IPS-NIHi7 (cell line): ENCODE measurements around the gene RXRA.

Experiments used
- DNase-seq: peaks from one replicate; pipeline ENCODE4 v3.0.0; 2012; ENCODE audit warnings: mixed read lengths; ENCODE audit errors: extremely low spot score

The RXRA gene

DNA sequence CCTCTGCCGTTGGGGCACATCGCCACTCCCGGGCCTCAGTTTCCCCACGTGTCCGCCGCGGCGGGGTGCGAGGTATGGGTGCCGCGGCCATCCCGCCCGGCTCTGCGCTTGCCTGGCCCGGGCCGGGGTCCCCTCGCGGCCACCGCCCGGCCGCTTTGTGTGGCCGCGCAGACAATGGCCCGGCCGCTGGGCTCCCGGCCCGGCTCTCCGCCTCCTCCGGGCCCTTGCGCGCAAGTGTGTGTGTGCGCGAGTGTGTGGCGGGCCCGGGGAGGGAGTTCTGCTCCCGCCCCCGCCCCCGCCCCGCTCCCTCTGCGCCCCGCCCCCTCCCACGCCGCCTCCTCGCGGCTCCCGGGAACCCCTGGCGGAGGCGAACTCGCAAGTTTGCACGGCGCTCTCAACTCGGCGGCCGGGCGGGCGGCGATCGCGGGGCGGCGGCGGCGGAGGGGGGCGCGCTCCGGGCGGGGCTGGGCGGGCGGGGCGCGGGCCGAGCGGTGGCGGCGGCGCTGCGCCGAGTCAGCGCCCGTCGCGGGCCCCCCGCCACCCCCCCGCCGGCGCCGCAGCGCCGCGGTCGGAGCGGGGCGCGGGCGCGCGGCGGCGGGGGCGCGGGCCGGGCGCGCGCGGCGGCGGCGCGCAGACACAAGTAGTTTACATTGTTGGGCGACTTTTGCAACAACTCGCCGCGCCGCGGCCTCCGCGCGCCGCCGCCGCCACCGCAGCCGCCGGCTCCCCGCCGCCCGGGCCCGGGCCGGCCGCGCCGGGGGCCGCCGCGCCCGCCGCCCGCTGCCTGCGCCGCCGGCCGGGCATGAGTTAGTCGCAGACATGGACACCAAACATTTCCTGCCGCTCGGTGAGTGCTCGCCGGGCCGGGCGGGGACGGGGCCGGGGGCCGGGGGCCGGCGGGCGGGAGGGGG is at the start of gene RXRA:
TSS of gene RXRA (plus strand) at position 643 of the 911 bp plus-strand sequence. CDS start at position 820, 177 bp downstream.
- DNase-seq, result peak; percentile 87

DNA sequence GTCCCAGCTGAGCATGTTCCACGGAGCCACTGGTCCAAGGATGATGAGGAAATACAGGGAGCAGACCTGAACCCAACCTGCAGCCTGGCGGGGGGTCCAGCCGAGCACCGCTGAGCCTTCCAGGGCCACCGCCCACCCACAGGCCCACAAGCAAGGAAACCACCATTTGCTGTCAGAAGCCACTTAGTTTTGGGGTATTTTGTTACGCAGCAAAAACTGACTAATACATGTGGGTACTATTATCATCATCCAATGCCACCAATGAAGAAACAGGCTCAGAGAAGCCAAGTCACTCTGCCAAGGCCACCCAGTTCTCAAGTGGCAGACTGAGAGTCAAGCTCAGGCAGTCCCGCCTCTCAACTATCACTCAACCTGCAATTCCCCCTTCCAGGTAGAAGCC is 48.0 kb upstream of the RXRA start:
- DNase-seq, result no peak

DNA sequence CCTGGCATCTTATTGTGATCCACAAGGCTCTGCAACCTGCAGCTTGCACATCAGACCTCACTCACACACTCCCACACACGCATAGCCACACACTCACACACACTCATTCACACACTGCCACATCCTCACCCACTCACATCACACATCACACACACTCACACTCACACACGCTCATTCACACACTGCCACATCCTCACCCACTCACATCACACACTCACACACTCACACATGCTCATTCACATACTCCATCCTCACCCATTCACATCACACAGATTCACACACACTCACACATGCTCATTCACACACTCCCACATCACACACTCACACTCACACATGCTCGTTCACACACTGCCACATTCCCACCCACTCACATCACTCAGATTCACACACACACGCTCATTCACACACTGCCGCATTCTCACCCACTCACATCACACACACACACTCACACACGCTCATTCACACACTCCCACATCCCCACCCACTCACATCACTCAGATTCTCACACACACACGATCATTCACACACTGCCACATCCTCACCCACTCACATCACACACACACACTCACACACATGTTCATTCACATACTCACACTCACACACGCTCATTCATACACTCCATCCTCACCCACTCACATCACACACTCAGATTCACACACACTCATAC is 47.1 kb upstream of the RXRA start:
- no peak for DNase-seq

DNA sequence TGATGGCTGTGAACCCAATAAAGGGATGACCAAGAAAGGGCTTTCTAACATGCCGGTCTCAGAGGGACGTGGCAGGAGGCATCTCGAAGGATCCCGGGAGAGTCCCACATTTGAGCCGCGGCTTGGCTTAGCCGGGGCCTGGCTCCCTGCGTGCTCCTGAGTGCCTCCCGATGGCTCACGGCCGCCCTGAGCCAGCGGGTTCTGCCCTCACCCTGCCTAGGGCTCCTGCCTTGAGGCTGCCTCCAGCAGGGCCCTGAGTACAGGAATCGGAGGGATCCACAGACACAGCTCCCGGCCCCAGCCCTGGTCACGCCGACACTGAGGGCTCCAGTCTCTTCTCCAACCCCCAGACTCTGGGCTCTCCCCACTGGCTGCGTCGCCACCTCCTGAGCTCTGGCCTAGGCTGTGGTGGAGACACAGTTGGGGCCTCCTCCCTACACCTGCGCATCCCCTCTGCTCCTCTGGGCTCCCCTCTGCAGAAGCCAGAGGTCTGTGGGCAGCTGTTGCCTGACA is 44.1 kb upstream of the RXRA start:
- DNase-seq, result no peak

DNA sequence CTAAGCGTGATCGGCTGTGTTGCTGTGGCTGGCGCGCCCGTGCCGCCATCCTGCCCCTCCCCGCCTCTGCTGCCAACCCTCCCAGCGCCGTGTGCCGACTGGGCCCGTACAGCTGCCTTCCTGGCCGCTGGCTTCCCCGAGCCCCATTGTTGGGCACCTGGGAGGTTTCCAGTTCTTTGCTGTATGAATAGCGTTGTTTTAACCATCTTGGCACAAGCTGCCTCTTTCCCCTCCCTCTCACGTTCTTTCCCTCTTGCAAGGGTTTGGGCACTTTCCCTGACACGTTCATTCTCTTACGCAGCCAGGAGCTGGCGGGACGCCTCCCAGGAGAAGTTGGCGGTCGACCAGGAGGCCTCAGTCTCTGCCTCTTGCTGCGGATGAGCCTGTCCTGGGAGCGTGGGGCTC is 43.1 kb upstream of the RXRA start:
- no peak for DNase-seq

DNA sequence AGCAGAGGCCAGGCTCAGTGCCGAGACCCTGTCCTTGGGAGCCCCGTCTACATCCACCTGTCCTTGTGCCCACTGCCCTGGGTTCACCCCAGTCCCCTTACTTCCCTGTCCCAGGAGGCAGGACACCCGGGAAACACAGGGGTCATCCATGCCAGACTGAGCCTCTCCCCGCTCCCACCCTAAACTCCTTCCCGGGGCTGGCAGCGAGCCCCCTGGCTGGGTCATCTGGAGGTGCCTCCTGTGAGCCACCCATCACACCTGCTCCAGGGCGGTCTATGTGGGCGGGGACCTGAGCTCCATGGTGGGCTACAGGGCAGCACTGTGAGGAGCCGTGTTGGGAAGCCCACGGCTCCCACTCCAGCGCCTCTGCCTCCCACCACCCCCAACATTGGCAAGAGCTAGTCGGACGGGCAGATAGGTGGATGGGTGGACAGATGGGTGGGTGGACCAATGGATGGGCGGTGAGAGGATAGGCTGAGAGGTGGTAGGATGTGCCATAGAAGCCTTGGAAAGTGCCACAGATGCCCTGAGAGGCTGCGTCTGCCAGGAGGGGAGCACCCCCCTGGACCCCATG is 42.5 kb upstream of the RXRA start:
- DNase-seq, result no peak

DNA sequence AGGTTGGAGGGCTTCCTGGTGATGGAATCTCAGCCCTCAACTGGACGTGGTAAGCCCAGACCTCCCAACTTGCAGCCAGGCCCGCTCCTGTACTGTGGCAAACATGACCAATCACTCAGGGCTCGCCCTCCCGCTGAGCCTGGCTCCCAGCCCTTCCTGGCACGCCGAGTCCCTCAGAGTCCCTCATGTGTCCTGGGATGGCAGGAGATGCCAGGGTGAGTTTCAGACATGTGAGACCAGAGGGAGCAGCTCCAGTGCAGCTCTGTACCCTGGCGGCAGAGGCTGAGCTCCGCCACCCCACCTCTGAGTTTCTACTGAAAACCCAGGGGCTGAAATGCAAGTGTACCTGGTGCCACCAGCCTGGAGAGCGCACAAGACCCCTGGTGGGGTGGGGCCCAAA is 42.0 kb upstream of the RXRA start:
- no peak for DNase-seq

DNA sequence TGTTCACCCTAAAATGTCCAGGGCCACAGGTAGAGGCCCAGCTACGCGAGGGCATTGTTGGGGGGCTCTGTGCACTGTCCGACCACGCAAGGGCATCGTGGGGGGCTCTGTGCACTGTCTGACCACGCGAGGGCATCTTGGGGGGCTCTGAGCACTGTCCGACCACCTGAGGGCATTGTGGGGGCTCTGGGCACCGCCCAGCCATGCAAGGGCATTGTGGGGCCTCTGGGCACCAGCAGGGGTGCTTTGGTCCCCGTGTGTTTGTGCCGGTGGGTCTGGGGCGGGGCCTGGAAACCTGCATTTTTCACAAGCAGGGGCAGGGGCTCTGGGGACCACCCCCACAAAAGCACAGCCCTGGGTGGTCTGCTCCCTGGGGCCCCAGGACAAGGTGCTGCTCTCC is 41.5 kb upstream of the RXRA start:
- no peak for DNase-seq

DNA sequence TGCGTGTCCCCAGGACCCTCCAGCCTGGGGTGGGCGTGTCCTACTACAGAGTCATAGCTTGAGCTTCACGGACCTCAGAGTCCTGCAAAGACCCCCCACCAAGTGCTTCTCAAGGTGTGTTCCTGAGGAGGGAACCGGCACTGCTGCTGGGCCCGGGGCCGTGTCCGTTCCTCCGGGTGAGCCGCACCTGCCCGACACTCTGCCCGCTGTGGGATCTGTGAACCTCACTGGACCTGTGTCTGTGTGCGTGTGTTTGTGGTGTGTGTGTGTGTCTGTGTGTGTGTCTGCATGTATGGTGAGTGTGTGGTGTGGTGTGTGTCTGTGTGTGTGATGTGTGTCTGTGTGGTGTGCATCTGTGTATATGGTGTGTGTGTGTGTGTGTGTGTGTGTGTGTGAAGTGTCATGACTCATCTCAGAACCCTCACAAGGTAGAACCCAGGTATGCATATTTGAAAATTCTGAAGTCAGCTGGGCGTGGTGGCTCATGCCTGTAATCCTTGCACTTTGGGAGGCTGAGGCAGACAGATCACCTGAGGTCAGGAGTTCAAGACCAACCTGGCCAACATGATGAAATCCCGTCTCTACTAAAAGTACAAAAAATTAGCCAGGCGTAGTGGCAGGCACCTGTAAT is 40.9 kb upstream of the RXRA start:
- DNase-seq, result no peak

DNA sequence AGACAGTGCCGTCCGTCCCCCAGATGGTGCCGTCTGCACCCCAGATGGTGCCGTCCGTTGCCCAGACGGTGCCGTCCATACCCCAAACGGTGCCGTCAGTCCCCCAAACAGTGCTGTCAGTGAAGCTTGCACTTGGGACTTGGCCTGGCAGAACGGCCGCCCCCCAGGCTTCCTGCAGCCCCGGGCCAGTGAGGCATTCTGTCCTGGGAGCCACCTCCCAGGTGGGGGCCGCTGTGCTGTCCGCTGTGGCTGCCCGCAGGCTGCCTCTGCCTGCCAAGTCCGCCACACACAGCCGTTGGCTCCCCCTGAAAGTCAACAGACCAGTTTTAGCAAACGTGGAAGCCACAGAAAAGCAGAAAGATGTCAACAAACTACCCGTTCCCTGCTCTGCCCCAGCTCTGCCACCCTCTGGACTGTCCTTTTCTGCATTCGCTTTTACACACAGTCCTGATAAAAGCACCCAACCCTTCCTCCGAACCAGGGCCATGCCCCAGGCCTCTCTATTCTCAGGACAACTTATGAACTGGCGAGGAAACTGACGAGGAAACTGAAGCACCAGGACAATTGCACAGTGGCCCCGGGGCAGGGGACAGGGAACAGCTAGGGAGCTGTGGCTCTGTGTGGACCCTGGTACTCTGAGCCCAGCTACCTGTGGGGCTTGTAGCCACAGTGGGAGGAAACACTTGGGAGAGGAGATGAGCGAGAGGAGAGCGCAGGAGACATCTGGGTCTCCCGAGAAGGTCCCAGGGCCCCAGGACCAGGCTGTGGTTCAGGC is 39.6 kb upstream of the RXRA start:
- no peak for DNase-seq

DNA sequence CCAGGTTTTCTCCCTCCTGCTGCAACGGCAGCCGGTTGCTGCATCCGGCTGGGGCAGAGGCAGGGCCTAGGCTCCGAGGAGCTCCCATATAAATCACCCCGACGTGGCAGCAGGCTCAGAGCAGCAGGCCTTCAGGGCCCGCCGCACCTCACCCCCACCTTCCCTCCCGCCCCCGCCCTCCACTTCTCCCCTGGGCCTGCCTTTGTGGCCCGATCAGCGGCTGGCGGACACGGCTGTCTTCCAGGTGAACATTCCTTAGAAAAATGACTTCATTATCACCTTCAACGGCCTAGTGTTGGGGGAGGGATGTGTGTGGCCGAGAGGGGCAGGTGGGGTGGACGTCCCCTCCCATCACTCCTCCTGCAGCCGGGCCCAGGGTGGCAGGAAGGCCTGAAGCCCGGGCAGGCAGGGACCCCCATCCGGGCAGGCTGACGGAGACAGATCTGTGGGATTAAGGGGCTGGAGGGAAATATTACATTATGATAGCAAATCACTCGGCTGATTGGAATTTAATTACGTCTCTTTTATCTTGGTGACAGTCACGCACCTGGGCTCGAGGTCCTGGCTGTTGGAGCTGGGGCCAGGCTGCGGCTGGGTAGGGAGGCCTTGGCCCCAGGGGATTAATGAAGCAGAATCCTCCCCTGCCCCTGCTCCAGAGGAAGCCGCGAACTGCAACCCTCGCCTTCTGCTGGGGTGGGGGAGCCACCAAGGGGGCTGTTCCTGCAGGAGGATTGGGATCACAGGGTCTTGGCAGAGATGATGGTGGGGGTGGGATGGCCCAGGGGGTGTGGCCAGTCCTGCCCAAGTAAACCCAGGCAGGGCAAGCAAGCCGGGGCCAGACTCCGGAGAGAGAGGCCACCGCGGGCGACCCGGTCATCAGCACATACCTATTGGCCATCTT is 38.4 kb upstream of the RXRA start:
- peak; percentile 47 for DNase-seq

DNA sequence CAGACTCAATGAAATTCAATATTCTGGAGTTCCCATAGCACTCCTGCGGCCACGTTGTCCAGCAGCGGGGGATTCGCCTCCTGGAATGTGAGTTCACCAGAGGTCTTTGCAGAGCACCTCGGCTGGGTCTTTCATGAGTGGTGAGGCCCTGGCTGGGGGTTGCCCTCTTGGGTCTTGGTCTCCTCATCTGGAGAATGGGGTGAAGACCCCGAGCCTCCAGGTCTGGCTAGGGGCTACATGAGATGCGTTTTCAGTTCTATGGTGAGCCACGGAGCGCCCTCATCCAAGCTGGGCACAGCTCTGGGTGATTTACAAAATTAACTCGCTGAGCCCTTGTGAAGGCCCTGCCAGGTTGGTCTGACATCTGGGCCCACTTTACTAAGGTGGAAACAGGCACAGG is 37.5 kb upstream of the RXRA start:
- no peak for DNase-seq

DNA sequence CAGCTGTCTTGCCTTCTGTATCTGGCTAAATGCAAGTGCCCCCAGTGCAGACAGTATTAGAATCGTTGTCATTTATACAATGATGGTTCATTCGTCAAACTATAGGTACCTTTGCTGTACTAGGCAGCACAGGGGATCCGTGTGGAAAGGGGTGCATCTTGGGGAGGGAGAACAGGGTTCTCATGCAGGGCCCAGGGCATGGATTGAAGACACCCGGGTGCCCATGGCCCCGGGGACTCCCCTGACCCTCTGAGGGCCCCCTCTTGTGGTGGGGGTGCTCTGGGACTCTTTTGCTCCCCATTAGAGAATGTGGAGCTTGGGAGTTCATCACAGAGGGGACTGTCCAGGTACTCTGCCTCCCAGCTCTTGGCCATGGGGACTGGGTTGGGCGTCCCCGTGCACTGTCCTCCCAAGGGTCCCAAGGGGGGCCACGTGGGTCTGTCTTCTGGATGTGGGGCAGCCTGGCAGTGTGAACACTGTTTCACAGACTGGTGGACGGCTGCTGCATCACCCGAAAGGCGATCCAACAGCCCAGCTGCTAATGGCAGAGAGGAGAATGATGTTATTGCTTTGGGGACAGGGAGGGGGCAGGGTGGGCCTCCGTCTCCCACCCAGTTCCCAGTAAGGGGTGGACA is 36.9 kb upstream of the RXRA start:
- no peak for DNase-seq

DNA sequence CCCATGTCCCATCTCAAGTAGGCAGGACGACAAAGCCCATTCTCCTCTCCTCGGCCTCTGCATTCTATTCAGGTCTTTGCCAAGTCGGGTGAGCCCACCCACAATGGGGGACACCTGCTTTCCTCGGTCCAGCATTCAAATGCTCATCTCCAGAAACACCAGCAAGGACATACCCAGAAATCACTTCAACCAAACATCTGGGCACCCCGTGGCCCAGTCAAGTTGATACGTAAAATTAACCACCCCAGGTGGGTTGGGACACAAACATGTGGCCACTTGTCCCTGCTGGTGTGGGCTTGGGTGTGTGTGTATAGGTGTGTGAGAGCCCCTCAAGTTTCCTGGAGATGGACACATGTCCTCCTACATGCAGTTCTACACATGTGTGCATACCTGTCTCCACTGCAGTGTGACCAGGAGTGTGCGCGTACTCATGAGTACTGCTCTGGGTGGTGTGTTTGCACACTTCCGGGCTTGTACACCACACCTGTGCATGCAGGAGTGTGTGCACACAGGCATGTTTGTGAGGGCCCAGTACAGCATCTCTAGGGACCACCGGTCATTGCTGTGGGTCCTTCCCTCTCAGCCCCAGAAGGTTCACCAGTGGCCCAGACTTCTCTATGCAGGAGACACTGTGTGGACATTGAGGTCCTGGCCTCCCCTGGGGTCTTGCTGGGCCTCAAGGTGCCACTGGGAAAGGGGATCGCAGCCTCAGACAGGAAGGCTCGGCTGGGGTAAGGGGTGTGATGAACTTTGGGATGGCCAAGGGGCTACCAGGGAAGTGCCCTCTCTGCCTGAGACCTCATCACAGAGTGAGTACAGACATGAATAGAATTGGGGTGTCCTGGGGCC is 35.4 kb upstream of the RXRA start:
- no peak for DNase-seq

DNA sequence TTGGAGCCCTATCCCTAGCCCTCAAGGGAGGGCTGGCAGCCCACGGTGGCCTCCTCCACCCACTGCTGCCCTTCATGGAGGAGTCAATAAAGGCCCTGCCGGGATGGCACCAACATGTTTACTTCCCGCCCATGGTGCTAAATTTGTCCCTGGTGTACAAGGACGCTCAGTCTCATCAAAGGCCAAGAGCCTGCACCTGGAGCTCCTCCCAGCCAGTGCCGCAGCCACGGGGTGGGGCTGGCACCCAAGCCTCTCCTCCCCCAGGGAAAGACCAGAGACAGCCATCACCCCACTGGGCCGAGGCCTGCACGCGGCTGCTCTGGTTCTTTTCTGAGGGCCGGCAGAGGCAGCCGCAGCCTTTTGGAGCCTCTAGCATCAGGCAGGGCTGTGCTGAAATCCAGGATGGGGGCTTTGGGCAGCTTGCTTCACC is 34.8 kb upstream of the RXRA start:
- DNase-seq, result no peak

DNA sequence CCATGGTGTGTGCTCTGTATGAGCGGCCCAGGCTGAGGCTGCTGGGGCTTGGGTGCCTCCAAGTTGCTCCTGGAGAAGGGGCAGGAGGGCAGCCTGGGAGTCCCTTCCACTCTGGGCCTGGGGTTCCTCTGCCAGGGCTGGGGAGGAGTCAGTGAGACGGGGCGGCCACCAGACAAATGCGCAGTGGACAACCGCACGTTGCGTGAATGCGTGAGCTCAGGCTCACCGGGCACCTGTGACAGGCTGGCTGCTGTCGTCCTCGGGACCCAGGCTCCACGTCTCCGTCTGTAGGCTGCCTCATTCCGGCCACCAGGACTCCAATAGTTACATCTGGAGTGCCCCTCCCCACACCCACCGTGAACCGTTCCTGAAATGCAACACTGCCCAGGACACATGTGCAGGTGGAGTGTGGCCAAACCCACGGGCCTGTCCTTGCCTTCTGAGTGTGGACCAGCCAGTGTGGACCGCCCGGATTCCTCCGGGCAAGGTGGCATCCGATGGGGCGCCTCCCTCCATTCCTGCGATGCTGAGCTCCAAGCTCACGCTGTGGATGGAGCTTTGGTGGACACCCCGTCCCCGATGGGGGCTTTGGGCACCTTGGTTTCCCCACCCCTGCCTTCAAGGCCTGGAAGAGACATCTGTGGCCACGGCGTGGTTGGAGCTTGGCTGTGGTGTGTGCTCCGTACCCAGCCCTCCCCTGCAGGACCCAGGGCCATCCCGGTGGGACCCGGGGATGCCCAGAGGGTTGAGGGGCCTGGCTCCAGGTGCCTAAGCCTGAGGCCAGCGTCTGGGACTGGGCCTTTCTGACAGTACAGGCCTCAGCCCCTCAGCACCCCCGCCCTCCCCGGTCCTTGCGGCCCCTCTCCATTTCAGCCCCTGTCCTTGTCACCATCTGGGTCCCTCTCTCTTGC is 34.0 kb upstream of the RXRA start:
- no peak for DNase-seq

DNA sequence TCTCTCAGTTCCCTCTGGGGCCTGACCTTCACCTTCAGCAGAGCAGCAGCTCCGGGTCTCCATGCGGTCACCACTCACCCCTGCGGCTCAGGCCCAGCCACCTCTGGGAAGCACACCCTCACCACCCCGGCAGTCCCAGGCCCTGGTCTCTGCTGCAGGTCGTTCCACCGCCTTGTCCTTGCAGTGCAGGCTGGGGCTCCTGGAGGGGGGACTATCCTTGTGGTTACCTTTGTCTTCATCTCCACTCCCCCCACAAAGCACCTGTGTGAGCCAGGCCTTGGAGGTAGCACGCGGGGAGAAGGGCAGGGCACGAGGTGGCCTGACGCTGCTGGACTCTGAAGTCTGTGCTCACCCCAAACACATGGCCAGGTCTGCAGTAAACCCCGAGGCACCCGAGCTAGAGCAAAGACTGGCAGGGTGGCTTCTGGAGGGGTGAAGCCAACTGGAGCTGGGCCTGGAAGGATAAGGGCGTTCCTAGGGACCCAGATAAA is 33.2 kb upstream of the RXRA start:
- DNase-seq, result no peak
